Measurements from ENCODE around the gene ZMYND8. TPM values are rescaled to one million over a fixed set of nuclear protein-coding genes. Genes with fewer than 3 reads are reported as not detected.

Gene ZMYND8
- total and polyA plus RNA-seq, 2 donors, result 15.6 to 29.0 TPM

- no peak for DNase-seq (ENCODE audit: extremely low spot score)
- 94% methylated on average over 14 of the region's 14 CpGs for WGBS
- no peak overlapping the region for H3K27ac ChIP-seq (ENCODE audit: low read depth)
These were observed 157.4 kb downstream of the ZMYND8 start for GRCh38 chr20:47198996-47199552.

DNA sequence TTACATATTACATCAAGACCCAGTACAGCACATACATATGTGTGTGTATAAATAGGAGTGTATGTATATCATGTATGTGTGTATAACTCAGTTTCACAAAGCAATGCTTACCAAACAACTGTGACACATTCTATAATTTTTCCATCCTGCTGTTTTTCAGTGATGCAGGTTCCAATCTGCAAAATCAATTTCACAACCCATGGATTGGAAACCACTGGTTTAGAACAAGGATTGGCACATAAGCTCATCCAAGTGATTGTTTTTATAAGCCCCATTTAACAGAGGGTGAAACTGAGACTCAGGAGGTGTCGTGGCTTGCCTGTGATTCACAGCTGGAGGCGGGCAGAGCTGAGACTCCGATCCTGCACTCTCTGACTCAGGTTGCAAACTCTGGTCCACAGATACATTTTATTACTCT, 158.2 kb downstream of the ZMYND8 start:
- no peaks in the 10 kb centered on the region for H3K36me3 ChIP-seq (ENCODE audit: insufficient read depth)
- no peak for DNase-seq (ENCODE audit: extremely low spot score)
- H3K4me3 ChIP-seq (ENCODE audit: low read depth, low read length), result no peak overlapping the region
- no peak overlapping the region for H3K27ac ChIP-seq (ENCODE audit: low read depth)
- 89% methylated on average over 3 of the region's 3 CpGs for WGBS
- H3K4me1 ChIP-seq (ENCODE audit: insufficient read depth), result no peaks in the 10 kb centered on the region

More at GRCh38 chr20:47198996-47199552, 157.4 kb downstream of the ZMYND8 start:
- no peak overlapping the region for H3K4me3 ChIP-seq (ENCODE audit: low read depth, low read length)
- H3K36me3 ChIP-seq (ENCODE audit: insufficient read depth), result no peaks in the 10 kb centered on the region
- no peaks in the 10 kb centered on the region for H3K4me1 ChIP-seq (ENCODE audit: insufficient read depth)

DNA sequence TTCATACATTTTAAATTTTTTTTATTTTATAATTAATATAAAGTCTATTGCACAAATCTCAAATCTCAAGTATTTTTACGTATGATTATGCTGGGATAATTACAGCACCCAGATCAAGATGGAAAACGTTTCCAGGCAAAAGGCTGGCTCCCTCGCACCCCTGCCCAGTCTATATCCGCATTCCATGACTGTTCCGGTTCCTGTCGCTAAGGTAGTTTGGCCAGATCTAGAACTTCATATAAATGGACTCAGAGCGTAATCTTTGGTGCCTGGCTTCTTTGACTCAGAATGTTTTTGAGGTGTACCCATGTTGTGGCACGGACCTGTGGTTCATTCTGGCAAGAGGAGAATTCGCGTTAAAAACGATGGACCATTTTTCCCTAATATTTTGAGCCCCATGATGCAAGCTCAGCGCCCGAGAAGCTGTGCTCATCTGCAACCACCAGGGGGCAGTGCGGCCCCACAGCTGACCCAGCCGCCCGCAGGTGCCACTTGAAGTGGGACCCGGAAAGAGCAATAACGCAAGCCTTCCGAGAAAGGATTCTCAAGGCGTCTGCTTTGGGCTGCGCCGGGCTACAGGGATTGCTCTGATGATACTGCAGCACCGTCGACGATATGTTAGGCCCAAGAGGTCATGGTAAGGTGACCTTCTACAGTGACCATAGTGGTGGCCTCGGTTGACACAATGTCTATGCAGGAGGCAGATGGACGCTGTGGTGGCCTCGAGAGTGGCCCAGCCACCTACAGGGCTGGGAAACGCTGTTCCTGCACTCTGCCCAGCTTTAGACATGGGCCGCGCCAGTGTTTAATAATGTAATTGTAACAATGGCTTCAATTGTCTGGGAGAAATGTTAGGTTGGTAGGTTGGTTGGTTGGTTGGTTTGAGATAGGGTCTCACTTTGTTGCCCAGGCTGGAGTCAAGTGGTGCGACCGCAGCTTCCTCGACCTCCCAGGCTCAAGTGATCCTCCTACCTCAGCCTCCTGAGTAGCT, 160.1 kb downstream of the ZMYND8 start:
- WGBS, result 44% methylated on average over 34 of the region's 34 CpGs
- Histone ChIP-seq H3K27ac (ENCODE audit: low read depth) (no peak overlapping the region), H3K4me1 (ENCODE audit: insufficient read depth) (no peaks in the 10 kb centered on the region), H3K36me3 (ENCODE audit: insufficient read depth) (no peaks in the 10 kb centered on the region), H3K4me3 (ENCODE audit: low read depth, low read length) (no peak overlapping the region)
- no peak for DNase-seq (ENCODE audit: extremely low spot score)

DNA sequence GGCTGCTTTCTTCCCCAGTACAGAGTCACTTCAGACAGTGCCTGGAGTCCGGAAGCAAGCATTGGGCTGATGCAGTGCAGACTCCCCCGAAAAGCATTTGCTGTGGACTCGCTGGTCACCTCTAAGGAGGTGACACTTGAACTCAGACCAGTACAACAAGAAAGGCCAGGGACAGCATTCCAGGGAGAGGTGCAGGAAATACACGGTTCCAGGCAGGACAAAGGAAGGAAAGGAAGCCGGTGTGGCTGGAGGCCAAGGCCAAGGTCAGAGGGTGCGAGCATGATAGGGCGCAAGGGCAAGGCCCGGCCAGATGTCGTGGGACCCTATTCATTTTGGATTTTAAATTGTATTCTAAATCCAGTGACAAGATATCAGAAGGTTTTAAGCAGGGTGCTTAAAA, 160.9 kb downstream of the ZMYND8 start:
- no peaks in the 10 kb centered on the region for H3K4me1 ChIP-seq (ENCODE audit: insufficient read depth)
- WGBS, result 65% methylated on average over 9 of the region's 9 CpGs
- DNase-seq (ENCODE audit: extremely low spot score), result no peak
- no peaks in the 10 kb centered on the region for H3K36me3 ChIP-seq (ENCODE audit: insufficient read depth)
- H3K27ac ChIP-seq (ENCODE audit: low read depth), result no peak overlapping the region
- no peak overlapping the region for H3K4me3 ChIP-seq (ENCODE audit: low read depth, low read length)

- WGBS, result 86% methylated on average over 3 of the region's 3 CpGs
- H3K36me3 ChIP-seq (ENCODE audit: insufficient read depth), result no peaks in the 10 kb centered on the region
- no peak overlapping the region for H3K27ac ChIP-seq (ENCODE audit: low read depth)
- H3K4me1 ChIP-seq (ENCODE audit: insufficient read depth), result no peaks in the 10 kb centered on the region
- no peak overlapping the region for H3K4me3 ChIP-seq (ENCODE audit: low read depth, low read length)
- no peak for DNase-seq (ENCODE audit: extremely low spot score)
These were observed 164.5 kb downstream of the ZMYND8 start for GRCh38 chr20:47191956-47192355.

DNA sequence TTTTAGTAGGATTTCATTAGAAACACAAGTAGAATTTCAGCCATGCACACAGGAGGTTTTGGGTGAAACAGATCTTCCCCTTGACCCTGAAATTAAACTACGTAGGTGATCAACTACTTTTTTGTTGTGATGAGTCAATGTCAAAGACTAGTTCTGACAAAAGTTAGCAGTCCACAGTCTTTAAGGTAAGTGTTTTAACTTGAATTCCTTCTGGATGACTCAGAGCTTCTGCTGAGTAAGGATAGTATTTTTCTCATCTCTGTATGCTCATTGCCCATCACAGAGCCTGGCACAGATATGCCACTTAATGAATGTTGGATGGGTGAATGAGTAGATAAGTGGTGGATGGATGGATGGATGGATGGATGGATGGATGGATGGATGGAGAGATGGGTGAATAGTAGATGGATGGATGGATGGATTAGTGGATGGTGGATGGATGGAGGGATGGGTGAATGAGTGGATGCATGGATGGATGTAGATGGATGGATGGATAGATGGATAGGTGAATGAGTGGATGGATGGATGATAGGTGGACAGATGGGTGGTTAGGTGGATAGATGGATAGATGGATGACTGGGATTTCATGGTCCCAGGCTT, 165.3 kb downstream of the ZMYND8 start:
- Histone ChIP-seq H3K4me1 (ENCODE audit: insufficient read depth) (no peaks in the 10 kb centered on the region), H3K27ac (ENCODE audit: low read depth) (no peak overlapping the region), H3K36me3 (ENCODE audit: insufficient read depth) (no peaks in the 10 kb centered on the region), H3K4me3 (ENCODE audit: low read depth, low read length) (no peak overlapping the region)
- WGBS, result 84% methylated on average over 1 of the region's 1 CpG
- DNase-seq (ENCODE audit: extremely low spot score), result no peak

- Histone ChIP-seq H3K4me3 (ENCODE audit: low read depth, low read length) (no peak overlapping the region), H3K4me1 (ENCODE audit: insufficient read depth) (no peaks in the 10 kb centered on the region), H3K27ac (ENCODE audit: low read depth) (no peak overlapping the region), H3K36me3 (ENCODE audit: insufficient read depth) (no peaks in the 10 kb centered on the region)
- WGBS, result 50% methylated on average over 11 of the region's 11 CpGs
- no peak for DNase-seq (ENCODE audit: extremely low spot score)
These were observed 167.4 kb downstream of the ZMYND8 start for GRCh38 chr20:47189060-47189459.

- H3K4me3 ChIP-seq (ENCODE audit: low read depth, low read length), result no peak overlapping the region
- H3K36me3 ChIP-seq (ENCODE audit: insufficient read depth), result no peaks in the 10 kb centered on the region
- no peak overlapping the region for H3K27ac ChIP-seq (ENCODE audit: low read depth)
- no peak for DNase-seq (ENCODE audit: extremely low spot score)
- WGBS, result 46% methylated on average over 5 of the region's 5 CpGs
- H3K4me1 ChIP-seq (ENCODE audit: insufficient read depth), result no peaks in the 10 kb centered on the region
These were observed 168.0 kb downstream of the ZMYND8 start for GRCh38 chr20:47188540-47188939.

DNA sequence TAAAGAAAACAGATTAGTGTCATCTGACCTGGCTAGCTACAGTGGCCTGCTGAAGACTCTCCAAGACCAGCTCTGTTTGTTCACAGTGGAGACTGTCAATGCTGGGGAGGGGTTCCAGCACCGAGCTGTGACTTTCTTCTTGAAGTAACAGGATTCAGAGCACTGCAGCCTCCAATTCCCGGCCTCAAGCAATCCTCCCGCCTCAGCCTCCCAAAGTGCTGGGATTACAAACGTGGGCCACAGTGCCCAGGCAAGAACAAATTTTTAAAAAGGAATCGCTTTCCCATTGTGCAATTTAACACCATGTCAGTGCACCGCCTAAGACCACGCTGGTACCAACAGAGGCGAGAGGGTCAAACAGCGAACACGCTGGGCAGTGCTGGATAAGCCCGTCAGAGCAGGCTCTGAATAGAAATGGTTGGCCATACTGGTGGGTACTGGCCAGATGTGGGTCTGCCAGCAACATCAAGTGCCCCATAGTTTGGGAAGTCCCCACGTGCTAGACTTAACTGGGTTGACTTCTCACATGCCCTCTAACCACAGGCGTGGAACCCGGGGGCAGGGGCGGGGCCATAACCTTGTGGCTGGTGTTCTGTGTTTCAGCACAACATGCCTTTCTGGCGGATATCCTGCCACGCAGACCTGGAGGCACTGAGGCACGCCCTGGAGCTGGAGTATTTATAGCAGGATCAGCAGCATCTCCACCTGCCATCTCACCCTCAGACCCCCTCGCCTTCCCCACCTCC, 168.9 kb downstream of the ZMYND8 start:
- Histone ChIP-seq H3K27ac (ENCODE audit: low read depth) (no peak overlapping the region), H3K4me3 (ENCODE audit: low read depth, low read length) (no peak overlapping the region), H3K4me1 (ENCODE audit: insufficient read depth) (no peaks in the 10 kb centered on the region), H3K36me3 (ENCODE audit: insufficient read depth) (no peaks in the 10 kb centered on the region)
- DNase-seq (ENCODE audit: extremely low spot score), result no peak
- 79% methylated on average over 19 of the region's 19 CpGs for WGBS

DNA sequence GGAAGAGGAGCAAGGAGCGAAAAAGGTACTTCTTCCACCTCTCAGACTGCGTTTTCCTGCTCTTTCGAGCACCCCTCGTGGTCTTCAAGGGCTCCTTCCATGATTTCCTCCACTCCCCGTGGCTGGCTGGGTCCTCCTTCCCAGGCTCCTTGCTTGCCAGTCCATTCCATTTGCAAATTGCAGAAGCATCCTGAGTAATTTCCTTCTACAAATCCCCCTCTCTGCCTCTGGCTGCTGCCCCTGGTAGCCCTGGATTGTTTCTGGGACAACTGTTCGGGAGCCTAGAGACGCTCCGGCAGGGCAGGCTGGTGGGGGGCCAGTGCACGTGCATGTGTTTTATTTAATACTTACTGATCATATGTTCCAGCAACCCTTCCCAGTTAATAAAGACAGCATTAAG, 173.1 kb downstream of the ZMYND8 start:
- 68% methylated on average over 9 of the region's 9 CpGs for WGBS
- Histone ChIP-seq H3K4me3 (ENCODE audit: low read depth, low read length) (no peak overlapping the region), H3K27ac (ENCODE audit: low read depth) (no peak overlapping the region), H3K4me1 (ENCODE audit: insufficient read depth) (no peaks in the 10 kb centered on the region), H3K36me3 (ENCODE audit: insufficient read depth) (no peaks in the 10 kb centered on the region)
- DNase-seq (ENCODE audit: extremely low spot score), result no peak

DNA sequence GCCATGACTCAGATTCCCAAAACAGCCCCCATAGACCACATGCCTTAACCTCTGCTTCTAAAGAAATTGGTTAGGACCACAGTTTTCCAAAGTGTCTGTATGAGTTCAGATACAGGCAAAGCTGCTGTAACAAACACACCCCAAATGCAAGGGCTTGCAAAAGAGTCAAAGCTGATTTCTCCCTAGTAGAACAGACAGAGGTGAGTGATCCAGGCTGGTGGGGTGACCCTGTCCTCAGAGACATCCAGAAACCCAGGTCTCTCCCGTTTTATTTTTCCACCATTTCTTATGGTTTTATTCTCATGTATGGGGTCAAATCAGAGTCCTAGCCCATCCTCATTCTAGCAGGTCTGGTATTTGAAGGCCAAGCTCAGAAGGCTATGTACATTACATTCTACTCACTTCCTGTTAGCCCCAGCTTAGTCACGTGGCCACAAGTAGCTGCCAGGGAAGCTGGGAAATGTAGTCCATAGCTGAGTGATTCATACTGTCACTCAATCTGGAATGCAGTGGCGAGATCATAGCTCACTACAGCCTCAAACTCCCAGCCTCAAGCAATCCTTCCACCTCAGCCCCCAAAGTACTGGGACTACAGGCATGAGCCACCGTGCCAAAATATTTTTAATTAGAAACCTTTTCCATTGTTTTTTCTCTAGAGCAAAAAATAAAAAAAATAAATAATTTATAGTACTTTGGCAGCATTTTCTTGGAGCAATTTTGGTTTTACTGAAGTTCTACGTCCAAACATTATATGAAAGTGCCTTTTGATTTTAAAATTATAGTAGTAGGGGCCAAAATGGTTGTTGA, 175.2 kb downstream of the ZMYND8 start:
- Histone ChIP-seq H3K36me3 (ENCODE audit: insufficient read depth) (no peaks in the 10 kb centered on the region), H3K4me1 (ENCODE audit: insufficient read depth) (no peaks in the 10 kb centered on the region), H3K27ac (ENCODE audit: low read depth) (no peak overlapping the region), H3K4me3 (ENCODE audit: low read depth, low read length) (no peak overlapping the region)
- DNase-seq (ENCODE audit: extremely low spot score), result no peak
- WGBS, result 79% methylated on average over 5 of the region's 5 CpGs

- Histone ChIP-seq H3K4me1 (ENCODE audit: insufficient read depth) (no peaks in the 10 kb centered on the region), H3K4me3 (ENCODE audit: low read depth, low read length) (no peak overlapping the region), H3K36me3 (ENCODE audit: insufficient read depth) (no peaks in the 10 kb centered on the region), H3K27ac (ENCODE audit: low read depth) (no peak overlapping the region)
- DNase-seq (ENCODE audit: extremely low spot score), result no peak
These were observed 177.2 kb downstream of the ZMYND8 start for GRCh38 chr20:47179267-47179666.

GRCh38 chr20:47178851-47179250, 177.6 kb downstream of the ZMYND8 start:
- no peak overlapping the region for H3K27ac ChIP-seq (ENCODE audit: low read depth)
- no peak overlapping the region for H3K4me3 ChIP-seq (ENCODE audit: low read depth, low read length)
- H3K4me1 ChIP-seq (ENCODE audit: insufficient read depth), result no peaks in the 10 kb centered on the region
- WGBS, result 86% methylated on average over 1 of the region's 1 CpG
- DNase-seq (ENCODE audit: extremely low spot score), result no peak
- H3K36me3 ChIP-seq (ENCODE audit: insufficient read depth), result no peaks in the 10 kb centered on the region

Data from urinary bladder (tissue), 4 donors.